K562 (cell line): ENCODE measurements around the gene SHISA4. TPM values are rescaled to one million over a fixed set of nuclear protein-coding genes. Genes with fewer than 3 reads are reported as not detected.

ENCODE experiments used
- CREBBP ChIP-seq: IDR thresholded peaks from one replicate; pipeline ENCODE4 v1.6.1; 2012; ENCODE audit warnings: low read depth, mild to moderate bottlenecking, control low read depth, inconsistent platforms, low read length
- EP400 ChIP-seq: fragments of 450-650 bp; IDR thresholded peaks from 2 replicates; pipeline ENCODE4 v1.6.1; 2017; ENCODE audit warnings: antibody characterized with exemption, mild to moderate bottlenecking, moderate library complexity
- FOSL1 ChIP-seq: fragments of 200-800 bp; sonication (Bioruptor generic); conservative IDR thresholded peaks from 2 replicates; pipeline ENCODE4 v1.6.1; 2016; ENCODE audit warnings: missing genetic modification characterization, missing compliant biosample characterization
- FOXK2 ChIP-seq, 2 experiments: fragments of 450-650 bp; IDR thresholded peaks in 1 of 2; conservative IDR thresholded peaks in 1 of 2; 2 replicates each; pipeline ENCODE4 v1.6.1; 2016; ENCODE audit warnings: low read depth in 2 of 2, mild to moderate bottlenecking in 1 of 2
- HDGF ChIP-seq: fragments of 450-650 bp; IDR thresholded peaks from 2 replicates; pipeline ENCODE4 v1.6.1; 2016
- HNRNPK ChIP-seq: fragments of 200-400 bp; formaldehyde crosslinking; IDR thresholded peaks from one replicate; pipeline ENCODE4 v1.6.1; 2018; ENCODE audit warnings: mild to moderate bottlenecking, low read depth, low read length; ENCODE audit not compliant: poor library complexity, severe bottlenecking
- HNRNPL ChIP-seq: fragments of 200-400 bp; formaldehyde crosslinking; IDR thresholded peaks from 2 replicates; pipeline ENCODE4 v1.6.1; 2017; ENCODE audit warnings: low read depth, mild to moderate bottlenecking, low read length
- HOMEZ ChIP-seq: fragments of 250-450 bp; sonication (Bioruptor Pico); IDR thresholded peaks from 2 replicates; pipeline ENCODE4 v1.4.0; 2020; ENCODE audit warnings: mild to moderate bottlenecking, moderate library complexity
- JUNB ChIP-seq: fragments of 450-650 bp; formaldehyde crosslinking; conservative IDR thresholded peaks from 2 replicates; pipeline ENCODE4 v1.4.0; 2020; ENCODE audit warnings: mild to moderate bottlenecking
- MAZ ChIP-seq, 2 experiments: fragments of 450-650 bp in 1 of 2; sonication (generic) in 1 of 2; formaldehyde crosslinking; IDR thresholded peaks in 1 of 2; conservative IDR thresholded peaks in 1 of 2; 2 replicates each; pipeline versions ENCODE4 v1.4.0 to v1.5.0; 2020; ENCODE audit warnings: mild to moderate bottlenecking in 1 of 2, missing genetic modification reagents in 1 of 2
- MCM2 ChIP-seq: fragments of 450-650 bp; IDR thresholded peaks from 2 replicates; pipeline ENCODE4 v1.6.1; 2017; ENCODE audit warnings: low read depth, mild to moderate bottlenecking
- NCOA2 ChIP-seq, 2 experiments: fragments of 450-650 bp; IDR thresholded peaks; 2 replicates each; pipeline ENCODE4 v1.6.1; 2018; ENCODE audit warnings: mild to moderate bottlenecking in 2 of 2, moderate library complexity in 1 of 2; ENCODE audit not compliant: partially characterized antibody in 2 of 2
- NFE2L1 ChIP-seq: fragments of 450-650 bp; IDR thresholded peaks from 2 replicates; pipeline ENCODE4 v1.6.1; 2016; ENCODE audit warnings: missing genetic modification characterization, low read depth, mild to moderate bottlenecking, missing compliant biosample characterization, moderate library complexity, borderline replicate concordance
- NR2C1 ChIP-seq, 2 experiments: fragments of 450-650 bp; IDR thresholded peaks; 2 replicates each; pipeline ENCODE4 v1.6.1; 2017; ENCODE audit warnings: mild to moderate bottlenecking in 2 of 2, antibody characterized with exemption in 1 of 2, inconsistent platforms in 1 of 2, missing compliant biosample characterization in 1 of 2, missing genetic modification characterization in 1 of 2
- PURB ChIP-seq: sonication (generic); formaldehyde crosslinking; IDR thresholded peaks from 2 replicates; pipeline ENCODE4 v1.9.0; 2021; ENCODE audit warnings: low read depth, mild to moderate bottlenecking, missing genetic modification reagents
- SFPQ ChIP-seq: fragments of 200-400 bp; formaldehyde crosslinking; IDR thresholded peaks from 2 replicates; pipeline ENCODE4 v1.6.1; 2017; ENCODE audit warnings: mild to moderate bottlenecking, low read depth, low read length, moderate library complexity
- SMAD2 ChIP-seq: fragments of 150-350 bp; IDR thresholded peaks from 2 replicates; pipeline ENCODE4 v1.6.1; 2014; ENCODE audit warnings: low read depth, mild to moderate bottlenecking, low read length
- SRSF1 ChIP-seq: fragments of 200-400 bp; formaldehyde crosslinking; IDR thresholded peaks from 2 replicates; pipeline ENCODE4 v1.6.1; 2017; ENCODE audit warnings: mild to moderate bottlenecking, low read depth, low read length, moderate library complexity
- TAF7 ChIP-seq: fragments of 450-650 bp; IDR thresholded peaks from 2 replicates; pipeline ENCODE4 v1.6.1; 2016; ENCODE audit warnings: missing genetic modification characterization, missing compliant biosample characterization
- TCF7L2 ChIP-seq: fragments of 150-350 bp; IDR thresholded peaks from 2 replicates; pipeline ENCODE4 v1.6.1; 2016; ENCODE audit warnings: low read depth, mild to moderate bottlenecking, low read length, moderate library complexity
- TEAD2 ChIP-seq: fragments of 450-650 bp; IDR thresholded peaks from 2 replicates; pipeline ENCODE4 v1.6.1; 2016; ENCODE audit warnings: missing genetic modification characterization, control low read depth, missing compliant biosample characterization
- TOE1 ChIP-seq, 2 experiments: fragments of 450-650 bp in 1 of 2; sonication (generic) in 1 of 2; formaldehyde crosslinking in 1 of 2; IDR thresholded peaks; 2 replicates each; pipeline versions ENCODE4 v1.7.1 to v1.8.0; 2016 to 2022; ENCODE audit warnings: borderline replicate concordance in 2 of 2, mild to moderate bottlenecking in 2 of 2, antibody characterized with exemption in 1 of 2, inconsistent platforms in 1 of 2, low read depth in 1 of 2, missing genetic modification reagents in 1 of 2, moderate library complexity in 1 of 2
- ZNF280A ChIP-seq: fragments of 450-650 bp; IDR thresholded peaks from 2 replicates; pipeline ENCODE4 v1.6.1; 2018; ENCODE audit warnings: mild to moderate bottlenecking, low read depth; ENCODE audit not compliant: partially characterized antibody
- polyA plus RNA-seq, 8 experiments: library from polyadenylated mRNA; depleted of rRNA in 4 of 8; stranded (reverse) in 5 of 8; unstranded in 3 of 8; fragments of >200 nt; fragmentation: Nextera tagmentation in 2 of 8; fragmentation: Illumina TruSeq in 1 of 8; extraction: Ambion mirVana in 2 of 8; extraction: Trizol in 1 of 8; gene quantifications; 2 replicates each; pipeline versions ENCODE4 v1.2.1 to v1.2.3, GENCODE V29; 2011 to 2014; ENCODE audit warnings: inconsistent platforms in 1 of 8, missing spikeins in 1 of 8
- total RNA-seq, 7 experiments: library from RNA; depleted of rRNA in 6 of 7; stranded (reverse); fragments of >200 nt in 6 of 7; fragmentation: Illumina TruSeq in 2 of 7; extraction: Trizol in 2 of 7; gene quantifications; 2 replicates each; pipeline versions ENCODE4 v1.2.1 to v1.2.3, GENCODE V29; 2011 to 2021; ENCODE audit warnings: low replicate concordance in 1 of 7

SHISA4 gene
- total and polyA plus RNA-seq, 9 of the 15 experiments (the other 6 are each of a cell fraction or from before 2014, with no cell fraction given) = 0.15 to 0.95 (median 0.68) TPM; not detected in 2

GRCh38 chr1:201921952-201922558 is 33.4 kb downstream of the SHISA4 start (continued):
- TF ChIP-seq MAZ (CRISPR knock-in tag; conservative IDR thresholded peaks at IDR 0.05 in 1 of 2, IDR thresholded peaks at IDR 0.05 in 1 of 2) (no peak), FOXK2 (conservative IDR thresholded peaks at IDR 0.05 in 1 of 2, IDR thresholded peaks at IDR 0.05 in 1 of 2; ENCODE audit: low read depth in 2 of 2) (no peak), HDGF (no peak), TEAD2 (tag) (no peak), NR2C1 (IDR thresholded peaks at IDR 0.05) (no peak; the same call in 1 of the 2 replicates), NR2C1 (tag; IDR thresholded peaks at IDR 0.05) (no peak), TAF7 (tag) (no peak), PURB (no peak), HOMEZ (CRISPR knock-in tag) (no peak), SFPQ (no peak), NFE2L1 (tag) (peak; percentile 96), EP400 (0 out of 2 replicates have a peak, but pooled peaks have one; percentile 21), FOSL1 (tag) (no peak), TOE1 (IDR thresholded peaks at IDR 0.05; ENCODE audit: borderline replicate concordance) (no peak), TOE1 (CRISPR knock-in tag; IDR thresholded peaks at IDR 0.05; ENCODE audit: borderline replicate concordance, low read depth) (no peak), HNRNPL (no peak), ZNF280A (no peak), SMAD2 (no peak), TCF7L2 (no peak), SRSF1 (no peak), CREBBP (no peak), HNRNPK (no peak), JUNB (no peak), NCOA2 (IDR thresholded peaks at IDR 0.05; ENCODE audit: partially characterized antibody in 2 of 2) (no peak), MCM2 (no peak)
